Glomerular visceral epithelial cell (primary cell): ENCODE results near the gene UBC.
A peak's percentile ranks its signal among the peaks of the same experiment; 100 is the strongest.

Experiments used
- DNase-seq: peaks from one replicate; pipeline ENCODE4 v3.0.0-alpha.2; 2016; ENCODE audit errors: extremely low spot score

Gene UBC

GRCh38 chr12:124914392-124915238 lies at the start of gene UBC:
Gene UBC (minus strand): TSS chr12:124914650. CDS start chr12:124913771, 879 bp downstream.
- DNase-seq = peak; percentile 88

GRCh38 chr12:124963211-124963610 lies 48.8 kb upstream of the UBC start:
- DNase-seq = no peak

GRCh38 chr12:124961055-124961454 lies 46.6 kb upstream of the UBC start:
- no peak for DNase-seq

GRCh38 chr12:124956571-124956970 lies 42.1 kb upstream of the UBC start:
- no peak for DNase-seq

- DNase-seq = no peak
These were observed 40.3 kb upstream of the UBC start for GRCh38 chr12:124954771-124955170.

GRCh38 chr12:124953689-124954405 lies 39.4 kb upstream of the UBC start:
- no peak for DNase-seq

- DNase-seq = no peak
These were observed 38.4 kb upstream of the UBC start for GRCh38 chr12:124952801-124953200.

GRCh38 chr12:124952295-124952694 lies 37.8 kb upstream of the UBC start:
- no peak for DNase-seq

- no peak for DNase-seq
These were observed 35.6 kb upstream of the UBC start for GRCh38 chr12:124949779-124950728.

- DNase-seq = no peak
These were observed 34.6 kb upstream of the UBC start for GRCh38 chr12:124949066-124949465.

- DNase-seq = no peak
These were observed 33.3 kb upstream of the UBC start for GRCh38 chr12:124947561-124948398.

GRCh38 chr12:124947013-124947412 lies 32.6 kb upstream of the UBC start:
- no peak for DNase-seq

GRCh38 chr12:124946447-124946793 lies 32.0 kb upstream of the UBC start:
- no peak for DNase-seq

- no peak for DNase-seq
These were observed 26.7 kb upstream of the UBC start for GRCh38 chr12:124941170-124941527.

GRCh38 chr12:124940393-124941169 lies 26.1 kb upstream of the UBC start:
- peak; percentile 91 for DNase-seq

- DNase-seq = no peak
These were observed 25.6 kb upstream of the UBC start for GRCh38 chr12:124940143-124940392.

- DNase-seq = peak; percentile 93
These were observed 25.1 kb upstream of the UBC start for GRCh38 chr12:124939421-124940142.

- DNase-seq = peak; percentile 82
These were observed 24.6 kb upstream of the UBC start for GRCh38 chr12:124939079-124939420.

- peak; percentile 44 for DNase-seq
These were observed 24.1 kb upstream of the UBC start for GRCh38 chr12:124938587-124938986.

- DNase-seq = no peak
These were observed 23.7 kb upstream of the UBC start for GRCh38 chr12:124938108-124938507.
